NK-92 (cell line): ENCODE data around the gene ARHGAP30.

Source experiments
- DNase-seq: peaks from one replicate; lab custom pipeline; 2025; ENCODE audit not compliant: unreplicated experiment; lab: John Stamatoyannopoulos, UW

Gene ARHGAP30

GRCh38 chr1:161091796-161092507 lies 22.3 kb upstream of the ARHGAP30 start:
- DNase-seq: no peak

GRCh38 chr1:161091093-161091492 lies 21.4 kb upstream of the ARHGAP30 start:
- no peak for DNase-seq

- DNase-seq: no peak
Measured at GRCh38 chr1:161090617-161091016, 20.9 kb upstream of the ARHGAP30 start.

GRCh38 chr1:161089938-161090337 lies 20.2 kb upstream of the ARHGAP30 start:
- DNase-seq: no peak

- DNase-seq: no peak
Measured at GRCh38 chr1:161089251-161089924, 19.7 kb upstream of the ARHGAP30 start, which contains the start of gene NECTIN4. Gene NECTIN4, minus strand, starts transcription at chr1:161089558. Its CDS starts 262 bp downstream, at chr1:161089296.

- DNase-seq: no peak
Measured at GRCh38 chr1:161088587-161089110, 19.0 kb upstream of the ARHGAP30 start.

- DNase-seq: no peak
Measured at GRCh38 chr1:161086457-161086856, 16.8 kb upstream of the ARHGAP30 start.

GRCh38 chr1:161085165-161085564 lies 15.5 kb upstream of the ARHGAP30 start:
- DNase-seq: no peak

- DNase-seq: no peak
Measured at GRCh38 chr1:161084597-161084988, 14.9 kb upstream of the ARHGAP30 start.

- DNase-seq: no peak
Measured at GRCh38 chr1:161083748-161084596, 14.3 kb upstream of the ARHGAP30 start.

- DNase-seq: no peak
Measured at GRCh38 chr1:161082996-161083747, 13.5 kb upstream of the ARHGAP30 start.

GRCh38 chr1:161082483-161082882 lies 12.8 kb upstream of the ARHGAP30 start:
- no peak for DNase-seq

GRCh38 chr1:161081519-161081918 lies 11.8 kb upstream of the ARHGAP30 start:
- no peak for DNase-seq

- DNase-seq: no peak
Measured at GRCh38 chr1:161080441-161081405, 11.0 kb upstream of the ARHGAP30 start.

GRCh38 chr1:161079436-161080110 lies 9.9 kb upstream of the ARHGAP30 start:
- no peak for DNase-seq

- DNase-seq: no peak
Measured at GRCh38 chr1:161077426-161077825, 7.7 kb upstream of the ARHGAP30 start.

- DNase-seq: no peak
Measured at GRCh38 chr1:161076410-161076809, 6.7 kb upstream of the ARHGAP30 start.

GRCh38 chr1:161074676-161075368 lies 5.1 kb upstream of the ARHGAP30 start:
- no peak for DNase-seq
